Measurements from ENCODE around the gene ATP6V1G2.

DNA sequence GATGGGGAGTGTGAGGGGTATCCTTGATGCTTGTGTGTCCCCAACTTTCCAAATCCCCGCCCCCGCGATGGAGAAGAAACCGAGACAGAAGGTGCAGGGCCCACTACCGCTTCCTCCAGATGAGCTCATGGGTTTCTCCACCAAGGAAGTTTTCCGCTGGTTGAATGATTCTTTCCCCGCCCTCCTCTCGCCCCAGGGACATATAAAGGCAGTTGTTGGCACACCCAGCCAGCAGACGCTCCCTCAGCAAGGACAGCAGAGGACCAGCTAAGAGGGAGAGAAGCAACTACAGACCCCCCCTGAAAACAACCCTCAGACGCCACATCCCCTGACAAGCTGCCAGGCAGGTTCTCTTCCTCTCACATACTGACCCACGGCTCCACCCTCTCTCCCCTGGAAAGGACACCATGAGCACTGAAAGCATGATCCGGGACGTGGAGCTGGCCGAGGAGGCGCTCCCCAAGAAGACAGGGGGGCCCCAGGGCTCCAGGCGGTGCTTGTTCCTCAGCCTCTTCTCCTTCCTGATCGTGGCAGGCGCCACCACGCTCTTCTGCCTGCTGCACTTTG lies 29.0 kb upstream of the ATP6V1G2 start, which contains the start of gene TNF:
- TF ChIP-seq, protein P1, sequence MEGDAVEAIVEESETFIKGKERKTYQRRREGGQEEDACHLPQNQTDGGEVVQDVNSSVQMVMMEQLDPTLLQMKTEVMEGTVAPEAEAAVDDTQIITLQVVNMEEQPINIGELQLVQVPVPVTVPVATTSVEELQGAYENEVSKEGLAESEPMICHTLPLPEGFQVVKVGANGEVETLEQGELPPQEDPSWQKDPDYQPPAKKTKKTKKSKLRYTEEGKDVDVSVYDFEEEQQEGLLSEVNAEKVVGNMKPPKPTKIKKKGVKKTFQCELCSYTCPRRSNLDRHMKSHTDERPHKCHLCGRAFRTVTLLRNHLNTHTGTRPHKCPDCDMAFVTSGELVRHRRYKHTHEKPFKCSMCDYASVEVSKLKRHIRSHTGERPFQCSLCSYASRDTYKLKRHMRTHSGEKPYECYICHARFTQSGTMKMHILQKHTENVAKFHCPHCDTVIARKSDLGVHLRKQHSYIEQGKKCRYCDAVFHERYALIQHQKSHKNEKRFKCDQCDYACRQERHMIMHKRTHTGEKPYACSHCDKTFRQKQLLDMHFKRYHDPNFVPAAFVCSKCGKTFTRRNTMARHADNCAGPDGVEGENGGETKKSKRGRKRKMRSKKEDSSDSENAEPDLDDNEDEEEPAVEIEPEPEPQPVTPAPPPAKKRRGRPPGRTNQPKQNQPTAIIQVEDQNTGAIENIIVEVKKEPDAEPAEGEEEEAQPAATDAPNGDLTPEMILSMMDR (IDR thresholded peaks at IDR 0.05) = no peak
- no peak for TF ChIP-seq POLR2AphosphoS5 (IDR thresholded peaks at IDR 0.05; ENCODE audit: low read depth, low read length)
- no peak for TF ChIP-seq SIN3A (IDR thresholded peaks at IDR 0.05; ENCODE audit: borderline replicate concordance, insufficient read depth, low read depth, low read length)

All from Panc1 (cell line).